WTC11 (cell line): ENCODE measurements around the gene GPX1. TPM values are rescaled to one million over a fixed set of nuclear protein-coding genes. Genes with fewer than 3 reads are reported as not detected.

ENCODE experiments used
- ATF6 ChIP-seq: sonication (generic); formaldehyde crosslinking; IDR thresholded peaks from 2 replicates; pipeline ENCODE4 v1.8.1; 2023; ENCODE audit warnings: mild to moderate bottlenecking, missing genetic modification reagents
- CBFB ChIP-seq: sonication (generic); formaldehyde crosslinking; IDR thresholded peaks from 2 replicates; pipeline ENCODE4 v1.8.1; 2022; ENCODE audit warnings: mild to moderate bottlenecking, low read depth, missing genetic modification reagents
- CREB1 ChIP-seq: sonication (generic); formaldehyde crosslinking; IDR thresholded peaks from 2 replicates; pipeline ENCODE4 v1.8.0; 2023; ENCODE audit warnings: mild to moderate bottlenecking, missing genetic modification reagents
- ELF4 ChIP-seq: sonication (generic); formaldehyde crosslinking; IDR thresholded peaks from 2 replicates; pipeline ENCODE4 v1.8.1; 2022; ENCODE audit warnings: low read depth, mild to moderate bottlenecking, moderate library complexity, missing genetic modification reagents
- ERG ChIP-seq: fragments of 250-450 bp; sonication (Bioruptor Pico); IDR thresholded peaks from 2 replicates; pipeline ENCODE4 v1.8.0; 2021; ENCODE audit warnings: mild to moderate bottlenecking
- FOXP4 ChIP-seq: sonication (generic); formaldehyde crosslinking; IDR thresholded peaks from 2 replicates; pipeline ENCODE4 v1.8.0; 2022; ENCODE audit warnings: mild to moderate bottlenecking, missing genetic modification reagents
- HMGXB4 ChIP-seq: sonication (generic); formaldehyde crosslinking; IDR thresholded peaks from 2 replicates; pipeline ENCODE4 v1.8.1; 2023; ENCODE audit warnings: mild to moderate bottlenecking, moderate library complexity, missing genetic modification reagents
- NFYB ChIP-seq: sonication (generic); formaldehyde crosslinking; conservative IDR thresholded peaks from 2 replicates; pipeline ENCODE4 v1.8.0; 2022; ENCODE audit warnings: low read depth, missing genetic modification reagents
- SMAD4 ChIP-seq: sonication (generic); formaldehyde crosslinking; IDR thresholded peaks from 2 replicates; pipeline ENCODE4 v1.8.0; 2022; ENCODE audit warnings: mild to moderate bottlenecking, missing genetic modification reagents
- SOX15 ChIP-seq: fragments of 250-450 bp; sonication (Bioruptor Pico); IDR thresholded peaks from 2 replicates; pipeline ENCODE4 v1.9.0; 2021; ENCODE audit warnings: mild to moderate bottlenecking
- USF2 ChIP-seq: sonication (generic); formaldehyde crosslinking; IDR thresholded peaks from 2 replicates; pipeline ENCODE4 v1.8.1; 2023; ENCODE audit warnings: mild to moderate bottlenecking, missing genetic modification reagents, moderate library complexity
- ZBTB21 ChIP-seq: sonication (generic); formaldehyde crosslinking; IDR thresholded peaks from 2 replicates; pipeline ENCODE4 v1.8.1; 2023; ENCODE audit warnings: mild to moderate bottlenecking, missing genetic modification reagents, borderline replicate concordance
- ZMAT4 ChIP-seq: fragments of 250-450 bp; sonication (Bioruptor Pico); IDR thresholded peaks from 2 replicates; pipeline ENCODE4 v1.9.0; 2021; ENCODE audit warnings: mild to moderate bottlenecking
- total RNA-seq: library from RNA; stranded (reverse); gene quantifications from 3 replicates; pipeline ENCODE4 v1.2.3, GENCODE V29; 2021
- TF ChIP-seq, protein P1 (sequence below): sonication (generic); formaldehyde crosslinking; IDR thresholded peaks from 2 replicates; pipeline ENCODE4 v1.8.1; 2022; ENCODE audit warnings: mild to moderate bottlenecking, missing genetic modification reagents, moderate library complexity, borderline replicate concordance
- TF ChIP-seq, protein P2 (sequence below): sonication (generic); formaldehyde crosslinking; IDR thresholded peaks from 2 replicates; pipeline ENCODE4 v1.8.1; 2022; ENCODE audit warnings: missing genetic modification reagents, borderline replicate concordance
- TF ChIP-seq, protein P3 (sequence below): sonication (generic); formaldehyde crosslinking; IDR thresholded peaks from 2 replicates; pipeline ENCODE4 v1.8.0; 2023; ENCODE audit warnings: missing genetic modification reagents
- TF ChIP-seq, protein P4 (sequence below): fragments of 250-450 bp; sonication (Bioruptor Pico); IDR thresholded peaks from 2 replicates; pipeline ENCODE4 v1.9.0; 2021; ENCODE audit warnings: mild to moderate bottlenecking, borderline replicate concordance

Gene GPX1
- total RNA-seq, 1 experiment from 2014 or later, result 323 TPM

- TF ChIP-seq ATF6, result no peak
- peak; percentile 89; the same call in 1 of the 2 replicates for TF ChIP-seq ZBTB21 (CRISPR knock-in tag)
- TF ChIP-seq CBFB (CRISPR knock-in tag), result 0 out of 2 replicates have a peak, but pooled peaks have one; percentile 44
- TF ChIP-seq HMGXB4 (CRISPR knock-in tag), result peak; percentile 64; the same call in 1 of the 2 replicates
- TF ChIP-seq, protein P1, sequence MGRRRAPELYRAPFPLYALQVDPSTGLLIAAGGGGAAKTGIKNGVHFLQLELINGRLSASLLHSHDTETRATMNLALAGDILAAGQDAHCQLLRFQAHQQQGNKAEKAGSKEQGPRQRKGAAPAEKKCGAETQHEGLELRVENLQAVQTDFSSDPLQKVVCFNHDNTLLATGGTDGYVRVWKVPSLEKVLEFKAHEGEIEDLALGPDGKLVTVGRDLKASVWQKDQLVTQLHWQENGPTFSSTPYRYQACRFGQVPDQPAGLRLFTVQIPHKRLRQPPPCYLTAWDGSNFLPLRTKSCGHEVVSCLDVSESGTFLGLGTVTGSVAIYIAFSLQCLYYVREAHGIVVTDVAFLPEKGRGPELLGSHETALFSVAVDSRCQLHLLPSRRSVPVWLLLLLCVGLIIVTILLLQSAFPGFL (CRISPR knock-in tag), result peak; percentile 90
- TF ChIP-seq ERG, result no peak; the same call in 1 of the 2 replicates
- TF ChIP-seq SMAD4 (CRISPR knock-in tag), result no peak; the same call in 1 of the 2 replicates
- no peak for TF ChIP-seq ZMAT4 (CRISPR knock-in tag)
- TF ChIP-seq, protein P2, sequence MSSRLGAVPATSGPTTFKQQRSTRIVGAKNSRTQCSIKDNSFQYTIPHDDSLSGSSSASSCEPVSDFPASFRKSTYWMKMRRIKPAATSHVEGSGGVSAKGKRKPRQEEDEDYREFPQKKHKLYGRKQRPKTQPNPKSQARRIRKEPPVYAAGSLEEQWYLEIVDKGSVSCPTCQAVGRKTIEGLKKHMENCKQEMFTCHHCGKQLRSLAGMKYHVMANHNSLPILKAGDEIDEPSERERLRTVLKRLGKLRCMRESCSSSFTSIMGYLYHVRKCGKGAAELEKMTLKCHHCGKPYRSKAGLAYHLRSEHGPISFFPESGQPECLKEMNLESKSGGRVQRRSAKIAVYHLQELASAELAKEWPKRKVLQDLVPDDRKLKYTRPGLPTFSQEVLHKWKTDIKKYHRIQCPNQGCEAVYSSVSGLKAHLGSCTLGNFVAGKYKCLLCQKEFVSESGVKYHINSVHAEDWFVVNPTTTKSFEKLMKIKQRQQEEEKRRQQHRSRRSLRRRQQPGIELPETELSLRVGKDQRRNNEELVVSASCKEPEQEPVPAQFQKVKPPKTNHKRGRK (CRISPR knock-in tag), result no peak
- peak; percentile 92 for TF ChIP-seq FOXP4 (CRISPR knock-in tag)
- TF ChIP-seq CREB1, result peak; percentile 47; the same call in 1 of the 2 replicates
- TF ChIP-seq NFYB (CRISPR knock-in tag), result 0 out of 2 replicates have a peak, but pooled peaks have one; percentile 23
- TF ChIP-seq, protein P3, sequence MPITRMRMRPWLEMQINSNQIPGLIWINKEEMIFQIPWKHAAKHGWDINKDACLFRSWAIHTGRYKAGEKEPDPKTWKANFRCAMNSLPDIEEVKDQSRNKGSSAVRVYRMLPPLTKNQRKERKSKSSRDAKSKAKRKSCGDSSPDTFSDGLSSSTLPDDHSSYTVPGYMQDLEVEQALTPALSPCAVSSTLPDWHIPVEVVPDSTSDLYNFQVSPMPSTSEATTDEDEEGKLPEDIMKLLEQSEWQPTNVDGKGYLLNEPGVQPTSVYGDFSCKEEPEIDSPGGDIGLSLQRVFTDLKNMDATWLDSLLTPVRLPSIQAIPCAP (CRISPR knock-in tag), result peak; percentile 55; the same call in 1 of the 2 replicates
- no peak for TF ChIP-seq SOX15 (CRISPR knock-in tag)
- no peak for TF ChIP-seq ELF4 (CRISPR knock-in tag)
- TF ChIP-seq, protein P4, sequence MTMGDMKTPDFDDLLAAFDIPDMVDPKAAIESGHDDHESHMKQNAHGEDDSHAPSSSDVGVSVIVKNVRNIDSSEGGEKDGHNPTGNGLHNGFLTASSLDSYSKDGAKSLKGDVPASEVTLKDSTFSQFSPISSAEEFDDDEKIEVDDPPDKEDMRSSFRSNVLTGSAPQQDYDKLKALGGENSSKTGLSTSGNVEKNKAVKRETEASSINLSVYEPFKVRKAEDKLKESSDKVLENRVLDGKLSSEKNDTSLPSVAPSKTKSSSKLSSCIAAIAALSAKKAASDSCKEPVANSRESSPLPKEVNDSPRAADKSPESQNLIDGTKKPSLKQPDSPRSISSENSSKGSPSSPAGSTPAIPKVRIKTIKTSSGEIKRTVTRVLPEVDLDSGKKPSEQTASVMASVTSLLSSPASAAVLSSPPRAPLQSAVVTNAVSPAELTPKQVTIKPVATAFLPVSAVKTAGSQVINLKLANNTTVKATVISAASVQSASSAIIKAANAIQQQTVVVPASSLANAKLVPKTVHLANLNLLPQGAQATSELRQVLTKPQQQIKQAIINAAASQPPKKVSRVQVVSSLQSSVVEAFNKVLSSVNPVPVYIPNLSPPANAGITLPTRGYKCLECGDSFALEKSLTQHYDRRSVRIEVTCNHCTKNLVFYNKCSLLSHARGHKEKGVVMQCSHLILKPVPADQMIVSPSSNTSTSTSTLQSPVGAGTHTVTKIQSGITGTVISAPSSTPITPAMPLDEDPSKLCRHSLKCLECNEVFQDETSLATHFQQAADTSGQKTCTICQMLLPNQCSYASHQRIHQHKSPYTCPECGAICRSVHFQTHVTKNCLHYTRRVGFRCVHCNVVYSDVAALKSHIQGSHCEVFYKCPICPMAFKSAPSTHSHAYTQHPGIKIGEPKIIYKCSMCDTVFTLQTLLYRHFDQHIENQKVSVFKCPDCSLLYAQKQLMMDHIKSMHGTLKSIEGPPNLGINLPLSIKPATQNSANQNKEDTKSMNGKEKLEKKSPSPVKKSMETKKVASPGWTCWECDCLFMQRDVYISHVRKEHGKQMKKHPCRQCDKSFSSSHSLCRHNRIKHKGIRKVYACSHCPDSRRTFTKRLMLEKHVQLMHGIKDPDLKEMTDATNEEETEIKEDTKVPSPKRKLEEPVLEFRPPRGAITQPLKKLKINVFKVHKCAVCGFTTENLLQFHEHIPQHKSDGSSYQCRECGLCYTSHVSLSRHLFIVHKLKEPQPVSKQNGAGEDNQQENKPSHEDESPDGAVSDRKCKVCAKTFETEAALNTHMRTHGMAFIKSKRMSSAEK, result no peak
- peak; percentile 32; the same call in 1 of the 2 replicates for TF ChIP-seq USF2
Measured at GRCh38 chr3:49339941-49340800, 18.0 kb downstream of the GPX1 start, which contains the start of gene USP4 (continued).
